Stimulated activated CD8-positive, alpha-beta memory T cell treated with anti-CD3 and anti-CD28 coated beads, Interleukin-4, amount 100 ng/mL, for 24 hours (primary cell): Measurements from ENCODE around the gene PRDM15.

ENCODE experiments used
- DNase-seq: peaks from one replicate; pipeline ENCODE4 v3.0.0-alpha.2; 2020; ENCODE audit warnings: low read depth

PRDM15 gene

GRCh38 chr21:41840880-41841279 lies 38.3 kb downstream of the PRDM15 start:
- DNase-seq, result no peak

GRCh38 chr21:41839387-41840000 lies 39.6 kb downstream of the PRDM15 start:
- DNase-seq, result no peak

GRCh38 chr21:41837756-41838297 lies 41.3 kb downstream of the PRDM15 start:
- DNase-seq, result no peak

GRCh38 chr21:41836166-41837015 lies 42.8 kb downstream of the PRDM15 start:
- no peak for DNase-seq

- no peak for DNase-seq
These were observed 43.4 kb downstream of the PRDM15 start for GRCh38 chr21:41835711-41836154.

- no peak for DNase-seq
These were observed 44.0 kb downstream of the PRDM15 start for GRCh38 chr21:41834926-41835663.

- no peak for DNase-seq
These were observed 44.8 kb downstream of the PRDM15 start for GRCh38 chr21:41834252-41834925.

GRCh38 chr21:41833497-41834115 lies 45.5 kb downstream of the PRDM15 start:
- DNase-seq, result no peak

- DNase-seq, result no peak
These were observed 46.3 kb downstream of the PRDM15 start for GRCh38 chr21:41832596-41833496.

GRCh38 chr21:41831866-41832595 lies 47.1 kb downstream of the PRDM15 start:
- no peak for DNase-seq

GRCh38 chr21:41831453-41831831 lies 47.7 kb downstream of the PRDM15 start:
- no peak for DNase-seq

GRCh38 chr21:41830764-41831452 lies 48.2 kb downstream of the PRDM15 start:
- DNase-seq, result no peak

GRCh38 chr21:41830145-41830707 lies 48.9 kb downstream of the PRDM15 start:
- no peak for DNase-seq

GRCh38 chr21:41828884-41829360 lies 50.2 kb downstream of the PRDM15 start:
- DNase-seq, result no peak

GRCh38 chr21:41827951-41828883 lies 50.9 kb downstream of the PRDM15 start:
- DNase-seq, result no peak

- no peak for DNase-seq
These were observed 53.3 kb downstream of the PRDM15 start for GRCh38 chr21:41825881-41826280.

GRCh38 chr21:41825216-41825615 lies 53.9 kb downstream of the PRDM15 start:
- no peak for DNase-seq
